GM06990 (cell line): Measurements from ENCODE around the gene FBXO44.

Experiments used
- DNase-seq: peaks from one replicate; pipeline ENCODE4 v3.0.0-alpha.2; 2011; ENCODE audit not compliant: insufficient read length; ENCODE audit errors: extremely low read depth
- H3K27me3 ChIP-seq: replicated peaks from 2 replicates; pipeline ENCODE4 v1.6.0; 2011; ENCODE audit warnings: low read length; ENCODE audit not compliant: control insufficient read depth, insufficient read depth
- H3K36me3 ChIP-seq: 2 replicates; pipeline ENCODE4 v1.5.1; 2011; ENCODE audit warnings: low read length; ENCODE audit not compliant: control insufficient read depth, insufficient read depth
- H3K4me3 ChIP-seq: replicated peaks from 2 replicates; pipeline ENCODE4 v1.5.1; 2011; ENCODE audit warnings: low read depth, mild to moderate bottlenecking, control low read depth, low read length
- CTCF ChIP-seq: IDR thresholded peaks from 2 replicates; pipeline ENCODE4 v1.5.1; 2011; ENCODE audit warnings: low read length, control low read depth, mild to moderate bottlenecking, inconsistent platforms; ENCODE audit not compliant: insufficient read depth, poor library complexity, severe bottlenecking

FBXO44 gene

GRCh38 chr1:11613347-11613746 lies 41.3 kb upstream of the FBXO44 start:
- no peak for TF ChIP-seq CTCF
- no peaks in the 10 kb centered on the region for H3K36me3 ChIP-seq
- H3K4me3 ChIP-seq: no peak overlapping the region
- no peaks in the 10 kb centered on the region for H3K27me3 ChIP-seq
- DNase-seq: no peak

- Histone ChIP-seq H3K27me3 (no peaks in the 10 kb centered on the region; the same call in 1 of the 2 replicates), H3K4me3 (no peak overlapping the region), H3K36me3 (no peaks in the 10 kb centered on the region)
- no peak for DNase-seq
- no peak for TF ChIP-seq CTCF
Measured at GRCh38 chr1:11615090-11615489, 39.6 kb upstream of the FBXO44 start.

GRCh38 chr1:11616766-11617165 lies 37.9 kb upstream of the FBXO44 start:
- no peak for DNase-seq
- no peaks in the 10 kb centered on the region for H3K36me3 ChIP-seq
- no peak for TF ChIP-seq CTCF
- no peaks in the 10 kb centered on the region; the same call in 1 of the 2 replicates for H3K27me3 ChIP-seq
- no peak overlapping the region for H3K4me3 ChIP-seq

GRCh38 chr1:11617314-11617713 lies 37.4 kb upstream of the FBXO44 start:
- TF ChIP-seq CTCF: no peak
- no peaks in the 10 kb centered on the region; the same call in 1 of the 2 replicates for H3K27me3 ChIP-seq

GRCh38 chr1:11617741-11618140 lies 36.9 kb upstream of the FBXO44 start:
- Histone ChIP-seq H3K4me3 (no peak overlapping the region), H3K27me3 (no peaks in the 10 kb centered on the region; the same call in 1 of the 2 replicates), H3K36me3 (no peaks in the 10 kb centered on the region)
- no peak for TF ChIP-seq CTCF
- DNase-seq: no peak

More at GRCh38 chr1:11617314-11617713, 37.4 kb upstream of the FBXO44 start:
- Histone ChIP-seq H3K36me3 (no peaks in the 10 kb centered on the region), H3K4me3 (no peak overlapping the region)
- no peak for DNase-seq

GRCh38 chr1:11620405-11620804 lies 34.3 kb upstream of the FBXO44 start:
- Histone ChIP-seq H3K36me3 (no peaks in the 10 kb centered on the region), H3K27me3 (no peaks in the 10 kb centered on the region; the same call in 1 of the 2 replicates), H3K4me3 (no peak overlapping the region)
- TF ChIP-seq CTCF: no peak
- DNase-seq: no peak
